Measurements from ENCODE around the gene LRRC53. TPM values are rescaled to one million over a fixed set of nuclear protein-coding genes. Genes with fewer than 3 reads are reported as not detected.

Gene LRRC53
- total and polyA plus RNA-seq, 2 of the 8 experiments (the other 6 are each of a cell fraction or from before 2014, with no cell fraction given): not detected

DNA sequence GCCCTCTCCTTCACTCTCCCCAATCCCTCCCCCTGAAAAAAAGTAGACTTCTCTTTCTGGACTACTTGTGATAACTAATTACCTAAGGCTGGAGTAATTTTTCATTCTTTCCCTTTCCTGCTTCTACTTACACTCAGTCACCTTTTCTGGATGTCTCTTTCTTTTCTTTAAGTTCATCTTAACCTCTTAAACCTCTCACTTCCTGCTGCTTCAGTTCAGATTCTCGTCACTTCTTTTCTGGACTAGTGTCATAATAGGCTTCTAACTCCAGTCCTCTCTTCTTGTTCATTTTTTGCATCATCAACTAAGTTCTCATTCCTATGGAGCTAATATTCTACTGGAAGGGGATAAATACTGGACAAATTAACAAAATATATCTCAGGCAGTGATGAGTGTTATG lies 75.4 kb downstream of the LRRC53 start (continued):
- no peak for TF ChIP-seq BCL11A (IDR thresholded peaks at IDR 0.05; ENCODE audit: low read depth in 2 of 2, low read length in 2 of 2)

Data from H1 (cell line).